HG02938 (cell line): Measurements from ENCODE around the gene APBA1.

Experiments used
- ATAC-seq: cut with Tn5 transposase; IDR thresholded peaks from one replicate; pipeline ENCODE4 v1.9.1; 2021; ENCODE audit warnings: mild to moderate bottlenecking, moderate library complexity; ENCODE audit not compliant: unreplicated experiment

The APBA1 gene

GRCh38 chr9:69380301-69380700 is 291.9 kb downstream of the APBA1 start:
- no peak for ATAC-seq

- ATAC-seq: no peak
Observed at GRCh38 chr9:69379270-69379982, 292.7 kb downstream of the APBA1 start.

GRCh38 chr9:69377981-69378380 is 294.2 kb downstream of the APBA1 start:
- no peak for ATAC-seq
